NOMO-1 treated with DMSO at 0.1 percent for 48 hours (cell line): Measurements from ENCODE around the gene ANKMY1.
A peak's percentile ranks its signal among the peaks of the same experiment; 100 is the strongest.

ENCODE experiments used
- DNase-seq: peaks from one replicate; lab custom pipeline; 2025; ENCODE audit not compliant: unreplicated experiment; lab: John Stamatoyannopoulos, UW

ANKMY1 gene

GRCh38 chr2:240579771-240580614 is 22.2 kb upstream of the ANKMY1 start:
- DNase-seq, result peak; percentile 90

DNA sequence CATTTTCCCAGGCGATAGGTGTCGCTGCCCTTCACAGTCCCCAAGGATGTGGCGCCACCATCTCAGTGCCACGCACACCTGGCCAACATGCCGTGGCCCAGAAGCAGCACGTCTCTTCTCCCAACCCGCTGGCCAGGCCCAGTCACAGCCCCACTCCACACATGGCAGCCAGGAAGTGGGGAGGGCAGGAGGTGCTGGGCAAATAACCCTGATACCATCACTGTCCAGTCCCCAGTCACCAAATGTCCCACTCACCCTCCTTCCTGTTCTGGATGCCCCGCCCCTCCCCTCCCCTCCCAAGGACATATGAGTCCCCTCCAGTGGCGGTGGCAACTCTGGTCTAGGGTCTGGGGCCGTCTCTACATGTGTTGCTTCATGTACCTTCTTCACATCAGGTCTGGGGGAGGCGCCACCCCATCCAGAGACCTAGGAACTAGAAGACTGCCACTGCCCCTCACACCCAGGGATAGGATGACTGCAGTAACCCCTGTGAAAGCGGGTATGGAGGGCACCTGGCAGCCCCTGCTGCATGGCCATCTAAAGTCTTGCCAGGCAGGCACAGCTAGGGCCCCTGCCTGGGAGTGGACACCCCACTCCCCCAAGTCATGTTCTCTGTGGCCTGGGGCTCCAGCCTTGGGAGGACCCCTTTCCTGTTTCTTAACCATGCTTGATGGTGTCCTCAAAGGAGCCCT is 21.4 kb upstream of the ANKMY1 start:
- no peak for DNase-seq

GRCh38 chr2:240578488-240578887 is 20.7 kb upstream of the ANKMY1 start:
- DNase-seq, result no peak

GRCh38 chr2:240578110-240578450 is 20.3 kb upstream of the ANKMY1 start:
- DNase-seq, result no peak

GRCh38 chr2:240577281-240578109 is 19.7 kb upstream of the ANKMY1 start:
- no peak for DNase-seq

DNA sequence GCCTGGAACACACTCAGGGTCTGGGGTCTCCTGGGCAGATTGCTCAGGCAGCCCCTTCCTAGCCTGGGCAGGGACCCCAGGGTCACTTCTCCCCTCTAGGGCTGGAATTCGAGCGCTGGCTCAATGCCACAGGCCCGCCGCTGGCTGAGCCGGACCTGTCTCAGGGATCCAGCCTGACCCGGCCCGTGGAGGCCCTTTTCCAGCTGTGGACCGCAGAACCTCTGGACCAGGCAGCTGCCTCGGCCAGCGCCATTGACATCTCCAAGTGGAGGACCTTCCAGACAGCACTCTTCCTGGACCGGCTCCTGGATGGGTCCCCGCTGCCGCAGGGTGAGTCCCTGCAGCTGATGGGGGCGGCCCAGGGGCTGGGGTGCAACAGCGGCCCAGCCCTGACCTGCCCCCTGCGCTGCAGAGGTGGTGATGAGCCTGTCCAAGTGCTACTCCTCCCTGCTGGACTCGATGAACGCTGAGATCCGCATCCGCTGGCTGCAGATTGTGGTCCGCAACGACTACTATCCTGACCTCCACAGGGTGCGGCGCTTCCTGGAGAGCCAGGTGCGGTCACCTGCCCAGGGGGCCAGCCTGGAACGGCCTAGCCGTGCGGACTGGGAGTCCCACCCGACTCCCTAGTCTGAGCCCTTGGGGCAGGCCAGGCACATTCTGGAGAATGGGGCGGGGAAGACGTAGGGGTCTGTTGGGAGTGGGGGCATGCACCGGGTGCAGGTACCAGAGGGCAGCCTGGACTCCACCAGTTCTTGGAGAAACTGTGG is 18.8 kb upstream of the ANKMY1 start:
- no peak for DNase-seq

DNA sequence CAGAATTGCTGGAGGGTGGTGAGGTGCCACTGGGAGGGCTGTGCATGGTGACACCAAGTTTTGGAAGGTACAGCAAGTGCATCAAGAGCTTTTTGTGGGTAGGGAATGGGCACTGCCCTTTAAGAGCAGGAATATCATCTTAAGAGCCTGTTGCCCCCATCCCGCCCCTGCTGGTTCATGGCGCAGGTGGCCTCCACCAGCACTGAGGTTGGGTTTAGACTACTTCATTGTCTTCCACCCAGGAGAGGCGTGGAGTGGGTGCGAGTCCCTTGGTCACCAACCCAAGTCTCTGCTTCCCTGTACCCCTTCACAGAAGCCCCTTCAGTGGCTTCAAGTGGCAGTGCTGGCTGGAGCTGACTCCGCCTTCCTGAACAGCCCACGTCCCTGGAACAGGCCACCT is 18.2 kb upstream of the ANKMY1 start:
- no peak for DNase-seq

GRCh38 chr2:240575101-240575965 is 17.5 kb upstream of the ANKMY1 start:
- no peak for DNase-seq

DNA sequence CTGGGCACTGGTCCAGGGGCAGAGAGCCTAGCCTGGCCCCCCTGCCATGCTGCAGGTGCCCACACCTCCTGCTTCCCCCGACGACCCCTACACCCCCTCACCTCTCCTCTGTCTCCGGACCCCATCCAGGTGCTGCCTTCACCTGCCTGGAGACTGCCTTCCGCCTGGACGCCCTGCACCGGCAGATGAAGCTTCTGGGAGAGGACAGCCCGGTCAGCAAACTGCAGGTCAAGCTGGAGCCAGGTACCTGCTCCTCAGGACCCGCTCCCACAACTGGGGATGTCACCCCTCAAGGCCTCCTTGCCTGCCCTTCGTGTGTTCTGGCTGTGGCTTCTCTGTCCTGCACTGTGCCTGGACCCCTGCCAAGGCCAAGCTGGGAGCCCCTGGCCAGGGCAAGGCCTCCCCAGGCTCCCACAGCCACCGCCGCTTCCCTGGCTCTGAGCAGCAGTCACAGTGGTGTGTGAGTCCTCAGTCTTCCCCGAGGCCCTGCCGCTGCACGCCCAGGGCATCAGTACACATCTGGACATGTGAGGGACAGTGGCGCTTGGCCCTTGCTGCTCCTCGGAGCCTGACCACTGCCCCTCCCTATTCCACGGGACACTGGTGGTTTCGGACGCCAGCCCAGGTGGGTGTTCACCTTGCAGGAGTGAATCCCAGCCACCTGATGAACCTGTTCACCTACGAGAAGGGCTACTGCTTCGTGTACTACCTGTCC is 16.8 kb upstream of the ANKMY1 start:
- no peak for DNase-seq

DNA sequence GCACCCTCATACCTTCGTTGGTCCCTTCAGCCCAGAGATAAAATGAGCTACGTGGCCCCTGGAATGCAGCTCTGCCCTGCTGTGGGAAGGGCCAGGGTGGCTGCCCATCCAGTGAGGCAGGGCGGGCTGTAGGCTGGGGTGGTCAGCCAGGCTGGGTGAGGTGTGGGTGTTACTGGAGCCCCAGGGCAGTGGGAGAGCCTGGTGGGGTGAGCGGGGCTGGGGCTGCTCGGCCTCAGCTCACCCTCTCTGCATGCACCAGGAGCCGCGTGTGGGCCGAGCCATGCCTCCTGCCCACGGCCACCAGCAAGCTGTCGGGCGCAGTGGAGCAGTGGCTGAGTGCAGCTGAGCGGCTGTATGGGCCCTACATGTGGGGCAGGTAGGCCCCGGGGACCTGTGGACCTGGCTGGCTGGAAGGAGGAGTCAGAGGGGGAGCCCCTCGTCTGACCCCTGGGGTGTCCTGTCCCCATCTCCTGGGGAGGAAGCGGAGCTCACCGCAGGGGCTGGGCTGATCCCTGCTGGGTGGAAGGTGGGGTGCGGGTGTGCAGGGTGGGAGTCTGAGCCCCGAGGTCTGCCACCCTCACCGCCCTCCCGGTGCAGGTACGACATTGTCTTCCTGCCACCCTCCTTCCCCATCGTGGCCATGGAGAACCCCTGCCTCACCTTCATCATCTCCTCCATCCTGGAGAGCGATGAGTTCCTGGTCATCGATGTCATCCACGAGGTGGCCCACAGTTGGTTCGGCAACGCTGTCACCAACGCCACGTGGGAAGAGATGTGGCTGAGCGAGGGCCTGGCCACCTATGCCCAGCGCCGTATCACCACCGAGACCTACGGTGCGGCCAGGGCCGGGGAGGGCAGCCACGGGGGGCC is 16.0 kb upstream of the ANKMY1 start:
- DNase-seq, result no peak

- no peak for DNase-seq
Observed at GRCh38 chr2:240573071-240573515, 15.3 kb upstream of the ANKMY1 start.

DNA sequence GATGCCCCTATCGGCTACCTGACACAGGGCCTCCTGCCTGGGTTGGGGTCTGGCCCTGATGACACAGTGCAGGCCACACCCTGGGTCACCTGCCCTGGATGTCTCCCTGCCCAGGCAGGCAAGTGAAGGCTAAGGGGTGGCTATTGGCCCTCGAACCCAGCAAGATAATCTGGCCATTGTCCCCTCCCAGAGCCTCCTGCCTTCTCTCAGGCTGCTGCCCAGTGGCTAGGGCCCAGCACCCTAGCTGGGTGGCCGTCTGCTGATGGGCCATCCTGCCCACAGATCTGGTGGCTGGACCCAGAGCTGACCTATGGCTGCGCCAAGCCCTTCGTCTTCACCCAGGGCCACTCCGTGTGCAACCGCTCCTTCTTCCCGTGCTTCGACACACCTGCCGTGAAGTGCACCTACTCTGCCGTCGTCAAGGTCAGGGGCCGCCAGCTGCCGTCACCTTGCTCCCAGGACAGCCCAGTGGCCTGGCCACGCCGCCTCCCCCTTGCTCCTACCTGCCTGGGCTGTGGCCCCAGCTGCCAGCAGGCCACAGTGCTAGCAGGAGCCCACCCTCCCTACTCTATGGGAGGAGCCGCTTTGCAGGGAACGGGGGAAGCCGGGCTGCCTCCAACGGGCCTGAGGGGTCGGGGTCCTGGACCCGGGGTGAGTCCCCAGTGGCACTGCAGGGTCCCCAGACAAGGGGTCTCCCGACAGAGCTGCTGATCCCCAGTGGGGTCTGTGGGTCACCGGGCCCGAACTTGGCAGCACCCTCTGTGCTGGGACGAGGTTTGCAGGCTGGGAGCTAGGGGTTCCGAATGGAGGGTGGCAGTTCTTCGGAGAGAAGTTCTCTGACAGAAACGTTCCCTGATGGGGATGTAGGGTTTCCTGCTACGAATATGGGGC is 14.6 kb upstream of the ANKMY1 start:
- DNase-seq, result no peak

DNA sequence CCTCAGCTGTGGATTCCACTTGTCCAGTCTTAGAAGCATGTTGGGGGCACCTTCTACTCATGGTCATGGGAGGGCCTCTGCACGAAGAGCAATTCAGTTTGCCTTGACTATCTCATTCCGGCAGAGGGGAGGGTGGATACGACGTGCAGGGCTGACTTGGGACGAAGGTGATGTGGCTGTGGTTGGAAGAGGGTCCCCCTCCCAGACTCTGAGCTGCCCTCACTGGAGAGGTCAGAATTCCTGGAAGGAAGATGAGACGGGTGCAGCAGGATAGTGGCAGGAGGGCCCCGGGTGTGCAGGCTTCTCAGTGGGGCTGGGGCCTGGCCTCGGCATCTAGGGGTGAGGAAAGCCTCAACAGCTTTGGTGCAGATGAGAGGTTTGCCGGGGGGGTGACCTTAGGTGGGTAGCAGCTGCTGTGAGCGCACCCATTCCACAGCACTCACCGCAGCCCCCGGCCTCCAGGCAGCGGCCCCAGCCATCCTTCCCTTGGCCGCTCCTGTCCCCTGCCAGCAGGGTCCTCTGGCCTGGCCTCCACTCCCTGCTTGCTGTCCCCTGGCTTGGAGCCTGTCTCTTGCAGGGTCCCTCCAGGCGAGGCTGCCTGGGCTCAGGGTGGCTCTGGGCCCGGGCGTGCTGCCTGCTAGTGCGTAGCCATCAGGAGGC is 13.7 kb upstream of the ANKMY1 start:
- DNase-seq, result no peak

DNA sequence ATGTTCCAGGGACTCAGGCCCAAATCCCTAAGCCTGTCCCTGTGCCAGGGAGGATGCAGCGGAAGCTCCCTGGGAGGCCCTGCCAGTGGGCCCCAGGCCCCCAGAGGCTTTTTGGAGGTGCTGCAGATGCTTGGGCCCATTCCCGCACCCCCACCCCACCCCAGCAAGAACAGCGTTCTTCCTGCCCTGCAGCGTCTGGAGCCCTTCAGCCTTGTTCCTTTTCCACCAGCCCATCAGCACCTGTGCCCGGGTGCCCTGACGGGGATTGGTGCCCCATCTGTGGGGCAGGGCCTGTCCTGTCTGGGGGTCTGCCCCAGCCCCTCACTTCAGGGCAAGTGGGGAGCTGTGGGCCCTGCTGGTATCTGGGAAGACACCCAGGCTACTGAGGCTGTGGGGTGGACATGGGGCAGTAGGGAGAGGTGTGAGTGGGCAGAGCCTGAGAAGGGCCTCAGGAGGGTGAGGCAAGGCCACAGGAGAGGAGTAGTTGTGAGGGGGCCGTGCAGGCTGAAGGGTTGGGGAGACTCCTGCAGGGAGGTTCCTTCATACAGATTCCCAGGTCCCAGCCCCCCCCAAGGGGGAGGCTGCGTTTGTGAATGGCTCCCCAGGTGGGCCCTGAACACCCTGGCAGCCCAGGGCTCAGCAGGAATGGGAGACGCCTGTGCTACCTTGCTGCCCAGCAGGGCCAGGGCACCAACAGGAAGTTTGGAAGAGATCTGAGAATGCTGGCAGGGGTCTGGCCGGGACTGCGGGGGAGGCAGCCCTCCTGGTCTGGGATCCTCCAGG is 12.9 kb upstream of the ANKMY1 start:
- no peak for DNase-seq

DNA sequence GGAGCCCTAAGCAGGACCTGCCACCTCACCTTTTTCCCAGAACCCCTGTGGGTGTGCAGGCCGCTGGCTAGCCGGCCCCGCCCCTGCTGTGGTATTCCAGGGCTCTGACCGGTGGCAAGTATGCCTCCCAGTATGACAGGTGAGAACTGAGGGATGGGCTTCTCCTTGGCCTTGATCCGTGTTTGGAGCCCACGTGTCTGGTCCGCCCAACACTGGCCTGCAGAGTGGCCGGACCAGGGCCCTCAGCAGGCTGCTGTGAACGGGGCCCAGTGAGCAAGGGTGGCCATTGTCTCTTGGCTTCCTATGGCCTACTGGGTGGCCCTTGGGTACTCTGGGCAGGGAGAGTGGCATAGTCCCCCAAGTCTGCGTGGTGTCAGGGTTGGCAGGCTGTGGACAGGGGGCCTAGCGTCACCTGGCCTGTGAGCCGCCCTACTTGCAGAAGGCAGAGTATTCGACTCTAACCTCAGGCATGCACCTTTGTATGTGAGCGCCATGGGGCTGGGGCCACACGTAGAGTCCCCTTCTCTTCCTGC is 12.3 kb upstream of the ANKMY1 start:
- no peak for DNase-seq

GRCh38 chr2:240569523-240569997 is 11.8 kb upstream of the ANKMY1 start:
- no peak for DNase-seq
